Astrocyte (in vitro differentiated cells and primary cell): Measurements from ENCODE around the gene RND2. TPM values are rescaled to one million over a fixed set of nuclear protein-coding genes. Genes with fewer than 3 reads are reported as not detected.
"Not testable (repeated sequence)": the region's sequence is repeated elsewhere in the genome, so short reads cannot be mapped to it uniquely, and the experiment has no call there.

ENCODE experiments used
- DNase-seq: peaks from one replicate; pipeline ENCODE4 v3.0.0-alpha.2; 2010; ENCODE audit warnings: low read depth
- FAIRE-seq: peaks from 2 replicates; lab custom pipeline; 2011; peaks lifted over from hg19 to GRCh38; lab: Jason Lieb, UNC
- H2AFZ ChIP-seq: 2 replicates; pipeline ENCODE4 v1.6.0; 2012; ENCODE audit warnings: low read depth, low read length, inconsistent platforms
- H3K27ac ChIP-seq: 2 replicates; pipeline ENCODE4 v1.5.1; 2011; ENCODE audit warnings: low read depth, low read length, inconsistent platforms
- H3K27me3 ChIP-seq: 2 replicates; pipeline ENCODE4 v1.6.0; 2011; ENCODE audit warnings: low read length, inconsistent platforms; ENCODE audit not compliant: insufficient read depth
- H3K36me3 ChIP-seq: 2 replicates; pipeline ENCODE4 v1.5.1; 2011; ENCODE audit warnings: low read length, inconsistent platforms; ENCODE audit not compliant: insufficient read depth
- H3K4me1 ChIP-seq: 2 replicates; pipeline ENCODE4 v1.5.1; 2011; ENCODE audit warnings: low read length, inconsistent platforms; ENCODE audit not compliant: insufficient read depth
- H3K4me2 ChIP-seq: 2 replicates; pipeline ENCODE4 v1.6.0; 2012; ENCODE audit warnings: low read length, inconsistent platforms
- H3K4me3 ChIP-seq: 2 replicates; pipeline ENCODE4 v1.5.1; 2011; ENCODE audit warnings: low read depth, mild to moderate bottlenecking, low read length, inconsistent platforms; ENCODE audit not compliant: insufficient read depth
- H3K79me2 ChIP-seq: 2 replicates; pipeline ENCODE4 v1.6.0; 2012; ENCODE audit warnings: mild to moderate bottlenecking, low read length, inconsistent platforms; ENCODE audit not compliant: insufficient read depth
- H3K9ac ChIP-seq: 2 replicates; pipeline ENCODE4 v1.6.0; 2012; ENCODE audit warnings: mild to moderate bottlenecking, low read length, inconsistent platforms
- H3K9me3 ChIP-seq: 2 replicates; pipeline ENCODE4 v1.5.1; 2012; ENCODE audit warnings: low read depth, mild to moderate bottlenecking, low read length, inconsistent platforms; ENCODE audit not compliant: insufficient read depth
- H4K20me1 ChIP-seq: 2 replicates; pipeline ENCODE4 v1.6.0; 2012; ENCODE audit warnings: low read length, inconsistent platforms; ENCODE audit not compliant: insufficient read depth
- H3K27ac Mint-ChIP-seq: one replicate; pipeline ENCODE4 v1.8.0; 2021; ENCODE audit warnings: mild to moderate bottlenecking, mixed read lengths; ENCODE audit not compliant: unreplicated experiment
- H3K27me3 Mint-ChIP-seq: one replicate; pipeline ENCODE4 v1.8.0; 2021; ENCODE audit warnings: low read depth, mixed read lengths; ENCODE audit not compliant: unreplicated experiment
- H3K36me3 Mint-ChIP-seq: one replicate; pipeline ENCODE4 v1.8.0; 2021; ENCODE audit warnings: low read depth, mixed read lengths; ENCODE audit not compliant: unreplicated experiment
- H3K4me1 Mint-ChIP-seq: one replicate; pipeline ENCODE4 v1.8.0; 2021; ENCODE audit warnings: low read depth, mixed read lengths; ENCODE audit not compliant: unreplicated experiment
- H3K4me3 Mint-ChIP-seq: one replicate; pipeline ENCODE4 v1.8.0; 2021; ENCODE audit warnings: mild to moderate bottlenecking, moderate library complexity, mixed read lengths; ENCODE audit not compliant: unreplicated experiment
- H3K9me3 Mint-ChIP-seq: one replicate; pipeline ENCODE4 v1.8.0; 2021; ENCODE audit warnings: mild to moderate bottlenecking, mixed read lengths; ENCODE audit not compliant: unreplicated experiment
- EZH2 ChIP-seq: IDR thresholded peaks from 2 replicates; pipeline ENCODE4 v1.6.1; 2012; ENCODE audit warnings: mild to moderate bottlenecking, low read length, inconsistent platforms; ENCODE audit not compliant: insufficient read depth
- total RNA-seq: library from RNA; stranded (reverse); gene quantifications from 2 replicates; pipeline ENCODE4 v1.2.1, GENCODE V29; 2021
- TF ChIP-seq, protein P1 (sequence below): IDR thresholded peaks from 2 replicates; pipeline ENCODE4 v1.5.1; 2011; ENCODE audit warnings: low read depth, mild to moderate bottlenecking, inconsistent platforms, low read length, moderate library complexity; ENCODE audit not compliant: insufficient read depth

RND2 gene
- total RNA-seq, 1 donor from 2014 or later: 2.3 TPM

DNA sequence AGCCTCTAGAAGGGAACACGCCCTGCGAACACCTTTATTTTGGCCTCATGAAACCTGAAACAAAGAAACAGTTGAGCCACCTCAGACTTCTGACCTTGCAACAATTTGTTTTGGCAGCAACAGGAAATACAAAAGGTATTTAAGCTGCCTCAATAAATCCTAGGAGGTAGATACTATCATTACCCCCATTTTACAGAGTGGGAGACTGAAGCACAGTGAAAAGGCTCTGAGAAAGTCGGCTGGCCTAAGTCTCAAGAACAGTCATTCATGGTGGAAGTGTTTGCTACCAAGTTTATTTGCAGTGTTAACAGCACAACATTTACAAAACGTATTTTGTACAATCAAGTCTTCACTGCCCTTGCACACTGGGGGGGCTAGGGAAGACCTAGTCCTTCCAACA, 19.0 kb downstream of the RND2 start:
- Mint-ChIP-seq H3K9me3 (no peaks in the 10 kb centered on the region), H3K36me3 (no peaks in the 10 kb centered on the region), H3K4me3 (no peak overlapping the region), H3K27me3 (peaks cover 2% of the 10 kb centered on the region), H3K27ac (no peak overlapping the region), H3K4me1 (peaks cover 5% of the 10 kb centered on the region)
- no peak overlapping the region for H3K4me3 ChIP-seq
- H3K27ac ChIP-seq: no peak overlapping the region
- peaks cover 3% of the 10 kb centered on the region for H3K36me3 ChIP-seq
- no peak overlapping the region for H3K9ac ChIP-seq
- H3K79me2 ChIP-seq: no peaks in the 10 kb centered on the region
- TF ChIP-seq EZH2: no peak
- TF ChIP-seq, protein P1, sequence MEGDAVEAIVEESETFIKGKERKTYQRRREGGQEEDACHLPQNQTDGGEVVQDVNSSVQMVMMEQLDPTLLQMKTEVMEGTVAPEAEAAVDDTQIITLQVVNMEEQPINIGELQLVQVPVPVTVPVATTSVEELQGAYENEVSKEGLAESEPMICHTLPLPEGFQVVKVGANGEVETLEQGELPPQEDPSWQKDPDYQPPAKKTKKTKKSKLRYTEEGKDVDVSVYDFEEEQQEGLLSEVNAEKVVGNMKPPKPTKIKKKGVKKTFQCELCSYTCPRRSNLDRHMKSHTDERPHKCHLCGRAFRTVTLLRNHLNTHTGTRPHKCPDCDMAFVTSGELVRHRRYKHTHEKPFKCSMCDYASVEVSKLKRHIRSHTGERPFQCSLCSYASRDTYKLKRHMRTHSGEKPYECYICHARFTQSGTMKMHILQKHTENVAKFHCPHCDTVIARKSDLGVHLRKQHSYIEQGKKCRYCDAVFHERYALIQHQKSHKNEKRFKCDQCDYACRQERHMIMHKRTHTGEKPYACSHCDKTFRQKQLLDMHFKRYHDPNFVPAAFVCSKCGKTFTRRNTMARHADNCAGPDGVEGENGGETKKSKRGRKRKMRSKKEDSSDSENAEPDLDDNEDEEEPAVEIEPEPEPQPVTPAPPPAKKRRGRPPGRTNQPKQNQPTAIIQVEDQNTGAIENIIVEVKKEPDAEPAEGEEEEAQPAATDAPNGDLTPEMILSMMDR: no peak
- no peaks in the 10 kb centered on the region for H3K4me1 ChIP-seq
- H3K9me3 ChIP-seq: no peaks in the 10 kb centered on the region
- DNase-seq: no peak
- no peak for FAIRE-seq
- H3K27me3 ChIP-seq: no peaks in the 10 kb centered on the region
- H4K20me1 ChIP-seq: no peaks in the 10 kb centered on the region
- no peak overlapping the region for H2AFZ ChIP-seq
- no peak overlapping the region for H3K4me2 ChIP-seq

DNA sequence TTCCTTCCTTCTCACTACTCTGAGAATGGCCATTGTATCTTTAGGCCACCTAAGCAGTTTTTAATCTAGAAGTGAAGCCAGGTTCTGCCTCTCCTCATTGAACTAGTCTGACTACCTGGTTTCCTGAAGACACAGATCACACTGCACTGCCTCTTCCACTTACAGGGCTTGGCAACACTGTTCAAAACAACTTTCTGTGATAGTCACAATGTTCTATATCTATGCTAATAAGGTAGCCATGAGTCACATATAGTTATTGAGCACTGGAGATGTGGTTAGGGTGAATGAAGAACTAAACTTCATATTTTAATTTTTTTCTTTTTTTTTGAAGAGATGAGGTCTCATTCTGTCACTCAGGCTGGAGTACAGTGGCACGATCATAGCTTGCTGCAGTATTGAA, 26.9 kb downstream of the RND2 start:
- Histone ChIP-seq H3K79me2 (no peaks in the 10 kb centered on the region), H3K9ac (no peak overlapping the region), H3K4me1 (no peaks in the 10 kb centered on the region), H3K27ac (no peak overlapping the region), H3K36me3 (no peaks in the 10 kb centered on the region), H3K4me2 (no peak overlapping the region), H3K9me3 (no peaks in the 10 kb centered on the region), H3K27me3 (no peaks in the 10 kb centered on the region), H4K20me1 (no peaks in the 10 kb centered on the region), H3K4me3 (no peak overlapping the region), H2AFZ (no peak overlapping the region)
- Mint-ChIP-seq H3K27ac (no peak overlapping the region), H3K27me3 (peaks cover 2% of the 10 kb centered on the region), H3K4me1 (no peaks in the 10 kb centered on the region), H3K36me3 (no peaks in the 10 kb centered on the region), H3K9me3 (no peaks in the 10 kb centered on the region), H3K4me3 (no peak overlapping the region)
- FAIRE-seq: no peak
- TF ChIP-seq, protein P1: no peak
- no peak for TF ChIP-seq EZH2
- peak; percentile 13 for DNase-seq

DNA sequence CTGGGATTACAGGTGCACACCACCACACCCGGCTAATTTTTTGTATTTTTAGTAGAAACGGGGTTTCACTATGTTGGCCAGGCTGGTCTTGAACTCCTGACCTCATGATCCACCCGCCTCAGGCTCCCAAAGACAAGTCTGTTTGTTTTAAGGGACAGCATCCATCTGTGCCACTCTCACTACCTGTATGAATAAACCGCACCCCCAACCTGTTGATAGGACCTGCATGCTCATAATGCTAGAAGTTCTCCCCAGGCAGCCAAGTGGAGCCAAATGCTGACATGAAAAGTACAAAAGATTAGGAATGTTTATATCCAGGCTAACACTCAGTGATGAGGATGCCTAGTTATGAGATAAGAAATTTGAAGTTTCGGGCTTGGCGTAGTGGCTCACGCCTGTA, 28.0 kb downstream of the RND2 start:
- not testable (repeated sequence) for H3K27me3 ChIP-seq, FAIRE-seq, H3K27ac Mint-ChIP-seq

More for the DNA sequence above, 28.0 kb downstream of the RND2 start:
- not testable (repeated sequence) for H3K36me3 Mint-ChIP-seq, H2AFZ ChIP-seq, H3K27ac ChIP-seq, H3K79me2 ChIP-seq, H3K4me2 ChIP-seq, H3K27me3 Mint-ChIP-seq, H3K4me1 Mint-ChIP-seq, H3K36me3 ChIP-seq, H4K20me1 ChIP-seq, H3K9me3 ChIP-seq, H3K9ac ChIP-seq, DNase-seq, H3K4me3 ChIP-seq, H3K4me1 ChIP-seq, H3K4me3 Mint-ChIP-seq, H3K9me3 Mint-ChIP-seq
